Gastroesophageal sphincter (tissue), 4 donors: ENCODE results near the gene RARS2. TPM values are rescaled to one million over a fixed set of nuclear protein-coding genes. Genes with fewer than 3 reads are reported as not detected.
"Not testable (repeated sequence)": the region's sequence is repeated elsewhere in the genome, so short reads cannot be mapped to it uniquely, and the experiment has no call there.

ENCODE experiments used
- ATAC-seq: fragments of 150-250 bp; one replicate; pipeline ENCODE4 v1.9.1; 2016; ENCODE audit warnings: mild to moderate bottlenecking, moderate library complexity
- H3K27ac ChIP-seq, 4 donors: fragments of 200-600 bp; sonication (generic) in 3 of 4; 1 replicate in 3 of 4; 2 replicates in 1 of 4; pipeline ENCODE4 v1.5.1; 2016 to 2019
- H3K27me3 ChIP-seq: fragments of 200-600 bp; sonication (generic); one replicate; pipeline ENCODE4 v1.5.1; 2019
- H3K36me3 ChIP-seq, 2 donors: fragments of 200-600 bp; sonication (generic); one replicate each; pipeline ENCODE4 v1.5.1; 2019; ENCODE audit warnings: control low read depth in 1 of 2
- H3K4me1 ChIP-seq, 3 donors: fragments of 200-600 bp; sonication (generic); 1 replicate in 2 of 3; 2 replicates in 1 of 3; pipeline ENCODE4 v1.5.1; 2016 to 2019; ENCODE audit warnings: control low read depth in 2 of 3
- H3K4me3 ChIP-seq, 2 donors: fragments of 200-600 bp; sonication (generic); one replicate each; pipeline ENCODE4 v1.5.1; 2019; ENCODE audit warnings: mild to moderate bottlenecking in 1 of 2, moderate library complexity in 1 of 2
- H3K9me3 ChIP-seq, 3 donors: fragments of 200-600 bp; sonication (generic); one replicate each; pipeline ENCODE4 v1.5.1; 2017 to 2019; ENCODE audit warnings: control low read depth in 2 of 3
- CTCF ChIP-seq, 4 experiments: fragments of 200-600 bp in 2 of 4; fragments of 450-650 bp in 2 of 4; sonication (generic) in 1 of 4; IDR thresholded peaks; one replicate each; pipeline ENCODE4 v1.5.1; 2017 to 2019; ENCODE audit warnings: antibody characterized with exemption in 4 of 4, mild to moderate bottlenecking in 2 of 4, moderate library complexity in 2 of 4
- EP300 ChIP-seq: sonication (generic); formaldehyde crosslinking; IDR thresholded peaks from one replicate; pipeline ENCODE4 v1.6.1; 2017; ENCODE audit warnings: antibody characterized with exemption, mild to moderate bottlenecking
- POLR2A ChIP-seq, 2 donors: fragments of 450-650 bp; IDR thresholded peaks; one replicate each; pipeline ENCODE4 v1.6.1; 2017; ENCODE audit warnings: antibody characterized with exemption in 2 of 2, mild to moderate bottlenecking in 2 of 2, moderate library complexity in 1 of 2
- POLR2AphosphoS5 ChIP-seq: sonication (generic); formaldehyde crosslinking; IDR thresholded peaks from one replicate; pipeline ENCODE4 v1.6.1; 2017; ENCODE audit warnings: antibody characterized with exemption
- WGBS, 2 donors: methylation state at CpG; one replicate each; pipeline ENCODE4 v1.1.5; 2018; ENCODE audit warnings: low coverage in 1 of 2; 5-methylcytosine and 5-hydroxymethylcytosine counted together
- total RNA-seq, 4 donors: library from RNA; depleted of rRNA; stranded (reverse); fragments of >200 nt; gene quantifications; one replicate each; pipeline ENCODE4 v1.1.0, GENCODE V29; 2016

The RARS2 gene
- total RNA-seq, 4 donors from 2014 or later = 13.6 to 26.9 (median 23.4) TPM

- H3K4me1 ChIP-seq = no peaks in the 10 kb centered on the region
- ATAC-seq = no peak
- no peak overlapping the region for H3K4me3 ChIP-seq
These were observed 91.7 kb downstream of the RARS2 start for GRCh38 chr6:87498048-87498447.

GRCh38 chr6:87494761-87495422, 94.9 kb downstream of the RARS2 start:
- Histone ChIP-seq H3K27me3 (no peaks in the 10 kb centered on the region), H3K27ac (no peak overlapping the region), H3K9me3 (no peaks in the 10 kb centered on the region), H3K4me3 (no peak overlapping the region), H3K36me3 (peaks cover 0 to 29% of the 10 kb centered on the region in 2 donors), H3K4me1 (no peaks in the 10 kb centered on the region)
- TF ChIP-seq POLR2AphosphoS5 (no peak), EP300 (no peak), POLR2A (IDR thresholded peaks at IDR 0.05) (no peak), CTCF (IDR thresholded peaks at IDR 0.05) (no peak)
- ATAC-seq = no peak
- WGBS, 2 donors = 85 to 87% methylated on average over 6 to 8 of the region's 8 CpGs

More at GRCh38 chr6:87498048-87498447, 91.7 kb downstream of the RARS2 start:
- H3K27me3 ChIP-seq = no peaks in the 10 kb centered on the region
- TF ChIP-seq POLR2AphosphoS5 = no peak
- no peak for TF ChIP-seq POLR2A (IDR thresholded peaks at IDR 0.05)
- TF ChIP-seq CTCF (IDR thresholded peaks at IDR 0.05) = no peak
- TF ChIP-seq EP300 = no peak
- no peak overlapping the region for H3K27ac ChIP-seq
- no peaks in the 10 kb centered on the region for H3K9me3 ChIP-seq
- H3K36me3 ChIP-seq = peaks cover 0 to 41% of the 10 kb centered on the region in 2 donors

GRCh38 chr6:87489326-87489725, 100.5 kb downstream of the RARS2 start:
- not testable (repeated sequence) for H3K9me3 ChIP-seq, ATAC-seq, H3K27me3 ChIP-seq, H3K4me3 ChIP-seq, H3K27ac ChIP-seq, H3K4me1 ChIP-seq
- WGBS, 2 donors = 96 to 100% methylated on average over 2 to 7 of the region's 8 CpGs
- peaks cover 0 to 20% of the 10 kb centered on the region in 2 donors for H3K36me3 ChIP-seq

GRCh38 chr6:87487555-87487954, 102.2 kb downstream of the RARS2 start:
- H3K27me3 ChIP-seq = no peaks in the 10 kb centered on the region
- H3K36me3 ChIP-seq = peaks cover 0 to 20% of the 10 kb centered on the region in 2 donors
- H3K9me3 ChIP-seq = no peaks in the 10 kb centered on the region
- no peak overlapping the region for H3K27ac ChIP-seq
- TF ChIP-seq POLR2A (IDR thresholded peaks at IDR 0.05) (no peak), POLR2AphosphoS5 (no peak), EP300 (no peak), CTCF (IDR thresholded peaks at IDR 0.05) (no peak)
- 84 to 88% methylated on average over 4 of the region's 4 CpGs for WGBS, 2 donors
- H3K4me3 ChIP-seq = no peak overlapping the region
- no peaks in the 10 kb centered on the region for H3K4me1 ChIP-seq
- no peak for ATAC-seq

- Histone ChIP-seq H3K4me1 (no peaks in the 10 kb centered on the region), H3K27ac (no peak overlapping the region), H3K9me3 (no peaks in the 10 kb centered on the region), H3K4me3 (no peak overlapping the region), H3K36me3 (peaks cover 0 to 19% of the 10 kb centered on the region in 2 donors), H3K27me3 (no peaks in the 10 kb centered on the region)
- 95% methylated on average over 7 of the region's 7 CpGs for WGBS, 2 donors
- no peak for TF ChIP-seq POLR2AphosphoS5
- TF ChIP-seq EP300 = no peak
- no peak for TF ChIP-seq POLR2A (IDR thresholded peaks at IDR 0.05)
- no peak for TF ChIP-seq CTCF (IDR thresholded peaks at IDR 0.05)
- no peak for ATAC-seq
These were observed 105.3 kb downstream of the RARS2 start for GRCh38 chr6:87484491-87484890.
